GM19455 (cell line): ENCODE data around the gene BARD1.
"Not testable (repeated sequence)": the region's sequence is repeated elsewhere in the genome, so short reads cannot be mapped to it uniquely, and the experiment has no call there.

ENCODE experiments used
- ATAC-seq: cut with Tn5 transposase; IDR thresholded peaks from one replicate; pipeline ENCODE4 v1.9.1; 2021; ENCODE audit not compliant: unreplicated experiment

BARD1 gene

GRCh38 chr2:214808981-214809750 lies at the start of gene BARD1:
Gene BARD1, minus strand, starts transcription at chr2:214809683. Its CDS starts 114 bp downstream, at chr2:214809569.
- ATAC-seq, result peak; percentile 29

GRCh38 chr2:214856137-214856536 lies 46.7 kb upstream of the BARD1 start:
- ATAC-seq, result no peak

GRCh38 chr2:214853906-214854305 lies 44.4 kb upstream of the BARD1 start:
- ATAC-seq, result no peak

GRCh38 chr2:214843823-214844222 lies 34.3 kb upstream of the BARD1 start:
- no peak for ATAC-seq

- peak; percentile 93 for ATAC-seq
These were observed 30.0 kb upstream of the BARD1 start for GRCh38 chr2:214839464-214839863.

GRCh38 chr2:214837466-214837865 lies 28.0 kb upstream of the BARD1 start:
- no peak for ATAC-seq

GRCh38 chr2:214836568-214836967 lies 27.1 kb upstream of the BARD1 start:
- ATAC-seq, result no peak

- no peak for ATAC-seq
These were observed 21.4 kb upstream of the BARD1 start for GRCh38 chr2:214830794-214831346.

GRCh38 chr2:214816008-214816533 lies 6.6 kb upstream of the BARD1 start:
- no peak for ATAC-seq

- no peak for ATAC-seq
These were observed 1.2 kb upstream of the BARD1 start for GRCh38 chr2:214810671-214811070.

- peak; percentile 83 for ATAC-seq
These were observed 475 bp upstream of the BARD1 start for GRCh38 chr2:214809751-214810564.

- no peak for ATAC-seq
These were observed 1.8 kb downstream of the BARD1 start for GRCh38 chr2:214807653-214808052.

GRCh38 chr2:214801768-214802397 lies 7.6 kb downstream of the BARD1 start:
- ATAC-seq, result no peak

- ATAC-seq, result no peak
These were observed 8.4 kb downstream of the BARD1 start for GRCh38 chr2:214801068-214801467.

GRCh38 chr2:214800180-214800579 lies 9.3 kb downstream of the BARD1 start:
- ATAC-seq, result no peak

GRCh38 chr2:214796911-214797310 lies 12.6 kb downstream of the BARD1 start:
- ATAC-seq, result no peak

- ATAC-seq, result not testable (repeated sequence)
These were observed 26.3 kb downstream of the BARD1 start for GRCh38 chr2:214783181-214783580.

GRCh38 chr2:214782671-214783070 lies 26.8 kb downstream of the BARD1 start:
- ATAC-seq, result no peak

- no peak for ATAC-seq
These were observed 28.3 kb downstream of the BARD1 start for GRCh38 chr2:214781226-214781625.

GRCh38 chr2:214775971-214776370 lies 33.5 kb downstream of the BARD1 start:
- ATAC-seq, result no peak

GRCh38 chr2:214774108-214774507 lies 35.4 kb downstream of the BARD1 start:
- ATAC-seq, result no peak
